Amniotic stem cell (primary cell): Measurements from ENCODE around the gene ZNF84.

ENCODE experiments used
- DNase-seq: peaks from one replicate; lab custom pipeline; 2025; lab: John Stamatoyannopoulos, UW

Gene ZNF84

DNA sequence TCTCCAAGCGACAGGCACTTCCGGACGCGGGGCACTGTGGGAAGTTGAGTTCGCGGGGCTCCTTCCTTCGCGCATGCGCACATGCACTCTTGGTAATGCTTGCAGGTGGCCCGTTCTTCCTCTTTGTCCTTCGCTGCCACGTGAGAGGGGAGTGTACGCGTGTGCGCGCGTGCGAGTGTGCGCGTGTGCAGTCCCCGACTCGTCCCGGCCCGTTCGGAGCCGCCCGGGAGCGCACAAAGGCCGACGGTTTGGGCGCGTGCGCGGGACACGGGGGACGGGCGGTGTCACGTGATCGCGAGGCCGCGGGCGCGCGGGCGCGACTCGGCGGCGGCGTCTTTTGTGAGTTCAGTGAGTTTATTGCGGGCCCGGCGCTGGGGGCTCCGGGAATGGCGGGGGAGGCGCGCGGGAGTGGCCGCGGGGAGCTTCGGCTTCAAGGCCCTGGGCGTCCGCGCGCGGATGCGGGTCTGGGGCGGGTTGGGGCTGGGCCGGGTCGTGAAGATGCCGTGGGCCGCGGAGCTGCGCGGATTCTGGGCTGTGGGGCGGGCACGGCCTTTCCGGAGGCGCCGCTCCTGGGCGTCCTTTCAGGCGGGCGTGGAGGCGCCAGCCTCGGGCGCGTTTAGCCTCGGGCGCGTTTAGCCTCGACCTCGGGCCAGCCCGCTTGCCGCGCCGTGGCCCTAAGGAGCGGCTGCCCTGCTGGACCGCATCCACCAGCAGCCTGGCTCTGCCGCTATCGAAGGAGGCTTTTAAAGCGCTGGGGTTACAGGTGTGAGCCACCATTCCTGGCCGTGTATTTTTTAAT, at the start of gene ZNF84:
Gene ZNF84, plus strand, starts transcription at position 303 of the 799 bp plus-strand sequence. CDS start 3,959 bp downstream, outside the sequence.
- DNase-seq: peak; percentile 97

DNA sequence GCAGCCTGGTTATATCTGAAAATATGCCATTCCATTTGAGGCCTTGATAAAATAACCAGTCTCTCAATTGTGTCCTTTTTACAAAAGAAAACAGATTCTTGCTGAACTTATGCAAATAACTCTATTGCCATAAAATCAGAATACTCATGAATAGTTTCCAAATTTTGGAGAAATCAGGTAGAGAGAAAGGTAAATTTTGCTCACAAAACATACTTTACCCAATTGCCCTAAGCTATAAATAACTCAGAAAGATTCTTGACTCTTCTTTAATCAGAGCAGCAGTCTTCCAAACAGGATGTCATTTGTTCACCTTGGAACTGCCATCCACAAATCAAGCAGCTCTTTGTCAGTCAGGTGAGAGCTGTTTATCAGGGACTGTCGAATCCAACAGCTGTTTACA, 38.6 kb upstream of the ZNF84 start:
- no peak for DNase-seq

DNA sequence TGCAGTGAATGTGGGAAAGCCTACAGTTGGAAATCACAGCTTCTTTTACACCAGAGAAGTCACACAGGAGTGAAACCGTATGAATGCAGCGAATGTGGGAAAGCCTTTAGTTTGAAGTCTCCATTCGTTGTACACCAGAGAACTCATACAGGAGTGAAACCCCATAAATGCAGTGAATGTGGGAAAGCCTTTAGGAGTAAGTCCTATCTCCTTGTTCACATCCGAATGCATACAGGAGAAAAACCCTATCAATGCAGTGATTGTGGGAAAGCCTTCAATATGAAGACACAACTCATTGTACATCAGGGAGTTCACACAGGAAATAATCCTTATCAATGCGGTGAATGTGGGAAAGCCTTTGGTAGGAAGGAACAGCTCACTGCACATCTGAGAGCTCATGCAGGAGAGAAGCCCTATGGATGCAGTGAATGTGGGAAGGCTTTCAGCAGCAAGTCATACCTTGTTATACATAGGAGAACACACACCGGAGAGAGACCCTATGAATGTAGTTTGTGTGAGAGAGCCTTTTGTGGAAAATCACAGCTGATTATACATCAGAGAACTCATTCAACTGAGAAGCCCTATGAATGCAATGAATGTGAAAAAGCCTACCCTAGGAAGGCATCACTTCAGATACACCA, 26.5 kb upstream of the ZNF84 start:
- no peak for DNase-seq

DNA sequence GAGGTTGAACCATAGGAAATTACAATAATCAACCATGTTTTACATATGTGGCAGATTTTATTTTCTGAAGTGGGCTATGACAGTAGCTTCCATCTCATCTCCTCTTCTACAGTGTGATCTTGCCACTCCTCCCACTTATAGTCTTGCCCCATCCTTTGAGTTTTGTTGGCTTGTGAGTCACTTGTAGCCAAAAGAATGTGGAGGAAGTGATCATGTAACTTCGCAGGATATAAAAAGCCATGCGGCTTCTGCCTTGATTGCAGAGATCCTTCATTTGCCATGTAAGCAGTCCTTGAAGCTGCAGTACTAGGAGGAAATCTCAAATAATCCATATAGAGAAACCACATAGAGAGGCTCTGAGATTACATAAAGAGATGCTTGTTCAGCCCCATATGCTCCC, 13.7 kb upstream of the ZNF84 start:
- DNase-seq: no peak

DNA sequence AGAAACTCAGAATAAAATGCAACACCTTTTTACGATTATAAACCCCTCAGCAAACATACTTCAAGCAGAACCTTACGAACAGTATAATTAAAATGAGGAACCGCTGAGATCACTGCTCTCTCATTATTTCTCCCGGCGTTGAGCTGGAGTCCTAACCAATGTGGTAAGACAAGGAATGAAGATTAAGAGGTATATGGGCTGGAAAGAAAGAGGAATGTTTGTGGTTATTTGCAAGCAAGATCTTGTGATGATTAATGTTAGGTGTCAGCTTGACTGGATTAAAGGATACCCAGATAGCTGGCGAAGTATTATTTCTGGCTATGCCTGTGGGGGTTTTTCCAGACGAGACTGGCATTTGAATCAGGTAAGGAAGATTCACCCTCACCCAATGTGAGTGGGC, 10.3 kb upstream of the ZNF84 start:
- no peak for DNase-seq

DNA sequence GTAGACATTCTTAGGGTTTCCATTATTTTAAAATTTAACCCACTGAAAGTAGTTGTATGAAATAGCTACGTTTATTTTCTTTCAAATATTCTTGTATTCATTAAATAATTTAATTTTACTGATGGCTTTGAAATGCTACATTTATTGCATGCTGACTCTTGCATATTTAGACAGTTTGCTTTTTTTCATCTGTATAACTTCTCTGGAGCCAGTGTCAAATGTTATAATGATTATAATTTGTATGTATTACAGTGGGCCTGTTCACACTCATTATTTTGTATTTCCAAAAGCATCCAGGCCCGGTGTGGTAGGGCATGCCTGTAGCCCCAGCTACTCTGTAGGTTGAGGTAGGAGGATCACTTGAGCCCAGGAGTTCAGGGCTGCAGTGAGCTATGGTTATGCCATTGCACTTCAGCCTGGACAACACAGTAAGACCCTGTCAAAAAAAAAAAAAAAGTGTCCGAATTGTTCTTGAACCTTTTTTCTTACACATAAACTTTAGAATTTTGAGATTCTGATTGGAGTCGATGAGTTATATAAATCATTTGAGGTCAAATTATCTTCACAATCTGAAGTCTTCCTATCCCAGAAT, 905 bp downstream of the ZNF84 start:
- DNase-seq: no peak

DNA sequence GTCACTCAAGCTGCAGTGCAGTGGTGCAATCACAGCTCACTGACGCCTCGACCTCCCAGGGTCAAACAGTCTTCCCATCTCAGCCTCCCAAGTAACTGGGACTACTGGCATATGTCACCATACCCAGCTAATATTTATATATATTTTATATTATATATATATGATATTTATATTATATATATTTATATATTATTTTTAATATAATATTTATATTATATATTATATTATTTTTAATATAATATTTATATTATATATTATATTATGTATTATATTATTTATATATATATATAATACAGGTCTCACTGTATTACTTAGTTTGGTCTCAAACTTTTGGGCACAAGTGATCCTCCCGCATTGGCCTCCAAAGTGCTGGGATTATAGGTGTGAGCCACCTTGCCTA, 9.4 kb downstream of the ZNF84 start:
- no peak for DNase-seq

DNA sequence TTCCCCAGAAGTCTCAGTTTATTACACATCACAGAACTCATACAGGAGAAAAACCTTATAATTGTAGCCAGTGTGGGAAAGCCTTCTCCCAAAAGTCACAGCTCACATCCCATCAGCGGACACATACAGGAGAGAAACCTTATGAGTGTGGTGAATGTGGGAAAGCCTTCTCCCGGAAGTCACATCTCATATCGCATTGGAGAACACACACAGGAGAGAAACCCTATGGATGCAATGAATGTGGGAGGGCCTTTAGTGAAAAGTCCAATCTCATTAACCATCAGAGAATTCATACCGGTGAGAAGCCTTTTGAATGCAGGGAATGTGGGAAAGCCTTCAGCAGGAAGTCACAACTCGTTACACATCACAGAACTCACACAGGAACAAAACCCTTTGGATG, 20.1 kb downstream of the ZNF84 start:
- no peak for DNase-seq

DNA sequence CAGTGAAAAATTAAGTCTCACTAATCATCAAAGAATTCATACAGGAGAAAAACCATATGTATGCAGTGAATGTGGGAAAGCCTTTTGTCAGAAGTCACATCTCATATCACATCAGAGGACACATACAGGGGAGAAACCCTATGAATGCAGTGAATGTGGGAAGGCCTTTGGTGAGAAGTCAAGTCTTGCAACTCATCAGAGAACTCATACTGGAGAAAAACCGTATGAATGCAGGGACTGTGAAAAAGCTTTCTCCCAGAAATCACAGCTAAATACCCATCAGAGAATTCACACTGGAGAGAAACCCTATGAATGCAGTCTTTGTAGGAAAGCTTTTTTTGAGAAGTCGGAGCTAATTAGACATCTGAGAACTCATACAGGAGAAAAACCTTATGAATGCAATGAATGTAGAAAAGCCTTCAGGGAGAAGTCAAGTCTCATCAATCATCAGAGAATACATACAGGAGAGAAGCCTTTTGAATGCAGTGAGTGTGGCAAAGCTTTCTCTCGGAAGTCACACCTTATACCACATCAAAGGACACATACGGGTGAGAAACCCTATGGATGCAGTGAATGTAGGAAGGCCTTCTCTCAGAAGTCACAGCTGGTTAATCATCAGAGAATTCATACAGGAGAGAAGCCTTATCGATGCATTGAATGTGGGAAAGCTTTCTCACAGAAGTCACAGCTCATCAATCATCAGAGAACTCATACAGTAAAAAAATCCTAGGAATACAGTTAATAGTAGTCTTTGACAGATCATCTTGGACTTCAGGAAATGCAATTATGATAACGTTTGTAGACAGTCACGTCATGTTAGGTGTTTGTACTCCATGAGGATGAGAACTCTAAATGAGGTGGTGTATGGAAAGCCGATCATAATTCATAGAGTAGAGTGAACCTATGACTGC, 21.1 kb downstream of the ZNF84 start:
- no peak for DNase-seq

DNA sequence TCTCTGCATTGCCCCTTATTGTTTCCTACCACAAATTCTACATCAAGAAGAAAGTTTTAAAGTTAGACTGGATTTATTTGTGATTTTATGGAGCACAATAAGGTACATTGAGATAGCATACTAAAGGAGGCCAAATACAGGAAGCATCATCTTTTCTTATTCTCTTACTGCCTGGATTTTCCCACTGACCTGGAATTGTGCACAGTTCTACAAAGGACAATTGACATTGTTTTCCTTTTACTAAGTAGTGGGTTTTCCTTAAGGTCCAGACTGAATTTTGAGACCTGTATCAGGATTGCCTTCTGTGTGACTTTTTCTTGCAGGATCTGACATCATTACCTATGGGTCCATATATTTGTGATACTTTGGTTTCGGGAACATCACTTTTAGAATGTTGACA, 24.6 kb downstream of the ZNF84 start:
- DNase-seq: no peak

DNA sequence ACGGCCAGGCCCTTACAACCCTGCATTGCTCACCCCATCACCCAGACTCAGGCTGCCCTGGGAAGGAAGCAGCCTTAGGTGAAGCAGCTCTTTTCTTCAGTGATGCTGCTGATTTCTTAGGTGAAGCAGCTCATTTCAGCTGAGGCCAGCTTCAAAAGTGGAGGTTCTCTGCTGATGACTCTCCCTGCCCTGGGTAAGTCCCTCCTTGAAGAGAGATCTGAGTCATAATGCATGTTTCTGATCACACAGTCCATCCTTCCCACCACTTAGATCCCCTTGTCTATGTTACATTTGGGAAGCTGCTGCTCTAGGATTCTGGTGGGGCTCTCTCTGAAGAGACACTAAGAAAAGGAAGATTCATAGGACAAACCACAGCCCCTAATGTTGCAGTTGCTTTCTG, 26.2 kb downstream of the ZNF84 start:
- DNase-seq: no peak

DNA sequence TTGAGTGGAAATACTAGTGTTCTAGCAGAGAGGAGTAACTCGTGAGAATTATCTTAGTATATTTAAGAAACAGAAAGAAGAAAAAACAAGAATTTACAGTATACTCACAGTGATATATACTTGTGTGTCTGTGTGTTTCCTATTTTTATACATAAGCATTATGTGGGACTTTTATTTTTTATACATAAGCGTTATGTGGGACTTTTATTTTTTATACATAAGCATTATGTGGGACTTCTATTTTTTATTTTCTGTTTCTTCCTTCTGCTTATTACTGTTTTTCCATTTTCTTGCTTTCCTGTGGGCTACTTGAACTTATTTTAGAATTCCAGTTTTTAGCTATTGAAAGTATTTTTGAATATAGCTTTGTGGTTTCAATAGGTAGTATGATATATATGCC, 36.5 kb downstream of the ZNF84 start:
- no peak for DNase-seq

DNA sequence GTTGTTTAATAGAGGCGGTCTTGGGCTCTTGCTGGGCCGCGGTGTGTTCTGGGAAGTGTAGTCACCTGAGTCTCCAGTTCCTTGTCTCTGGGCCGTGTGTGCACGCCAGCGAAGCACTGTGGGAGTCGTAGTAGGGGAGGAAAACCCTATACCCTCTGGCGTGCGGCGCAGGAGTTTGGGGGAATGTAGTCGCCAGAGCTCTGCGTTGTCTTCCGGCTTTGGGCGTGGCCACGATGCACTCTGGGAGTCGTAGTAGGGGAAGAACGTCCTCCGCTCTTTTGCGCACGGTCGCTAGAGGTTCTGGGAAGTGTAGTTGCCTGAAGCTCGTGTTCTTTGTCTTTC, 42.7 kb downstream of the ZNF84 start:
- peak; percentile 94 for DNase-seq

DNA sequence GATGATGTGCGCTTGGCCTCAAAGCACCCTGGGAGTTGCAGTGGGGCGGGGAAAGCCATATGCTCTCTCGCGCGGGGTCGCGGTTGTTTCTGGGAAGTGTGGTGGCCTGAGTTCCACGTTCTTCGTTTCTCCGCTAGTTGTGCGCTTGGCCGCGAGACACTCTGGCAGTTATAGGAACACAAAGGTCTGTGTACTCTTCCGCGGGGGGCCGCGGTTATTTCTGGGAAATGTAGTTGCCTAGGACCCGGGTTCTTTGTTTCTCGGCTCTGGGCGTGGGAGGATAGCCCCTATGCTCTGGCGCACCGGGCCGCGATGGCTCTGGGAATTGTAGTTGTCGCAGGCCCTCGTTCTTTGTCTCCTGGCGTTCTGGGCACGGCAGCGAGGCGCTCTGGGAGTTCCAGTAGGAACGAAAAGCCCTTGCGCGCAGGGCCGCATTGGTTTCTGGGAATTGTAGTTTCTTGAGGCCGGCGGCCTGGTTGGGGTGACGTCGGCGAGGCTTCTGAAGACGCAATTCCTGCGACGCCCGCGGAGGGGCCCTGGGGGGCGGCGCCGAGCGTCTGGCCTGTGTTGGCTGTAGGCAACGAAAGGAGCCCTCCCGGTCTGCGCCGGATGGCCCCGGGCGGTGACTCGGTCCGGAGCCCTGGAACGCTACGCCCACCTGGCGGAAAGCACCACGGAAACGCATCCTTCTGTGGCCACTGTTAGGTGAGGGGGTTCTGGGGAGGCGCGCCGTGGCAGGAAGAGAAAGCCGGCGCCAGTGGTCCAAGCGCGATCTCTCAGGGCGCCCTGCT, 43.3 kb downstream of the ZNF84 start, which contains the start of gene ZNF140:
Gene ZNF140, plus strand, starts transcription at position 556 of the 791 bp plus-strand sequence. CDS start 398 bp downstream, outside the sequence.
- DNase-seq: peak; percentile 76

DNA sequence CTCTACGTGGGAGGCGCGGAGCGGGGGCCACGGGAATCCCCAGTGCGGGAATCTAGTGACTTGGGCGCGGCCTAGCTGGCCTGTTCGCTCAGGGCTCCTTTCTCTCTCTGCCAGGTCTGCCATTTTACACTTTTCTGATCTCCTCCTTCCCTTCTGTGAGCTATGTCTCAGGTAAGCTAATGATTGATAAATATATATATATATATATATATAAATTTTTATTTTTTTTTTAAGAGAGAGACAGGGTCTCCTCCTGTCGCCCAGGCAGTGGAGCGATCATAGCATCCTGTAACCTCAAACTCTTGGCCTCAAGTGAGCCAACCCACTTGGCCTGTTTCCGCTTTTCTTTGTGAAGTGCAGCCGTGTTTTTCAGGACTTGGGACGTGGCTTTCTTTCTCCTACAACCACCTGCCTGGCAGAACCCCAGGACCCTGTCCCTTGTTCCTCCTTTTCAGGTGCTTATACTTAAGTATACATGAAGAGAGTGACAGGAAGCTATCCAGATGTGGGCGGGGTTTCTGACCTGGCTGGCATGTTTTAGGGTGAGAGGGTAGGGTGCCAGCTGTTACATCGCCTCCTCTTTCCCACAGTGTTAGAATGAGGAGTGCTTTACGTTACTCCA, 44.0 kb downstream of the ZNF84 start:
- no peak for DNase-seq

DNA sequence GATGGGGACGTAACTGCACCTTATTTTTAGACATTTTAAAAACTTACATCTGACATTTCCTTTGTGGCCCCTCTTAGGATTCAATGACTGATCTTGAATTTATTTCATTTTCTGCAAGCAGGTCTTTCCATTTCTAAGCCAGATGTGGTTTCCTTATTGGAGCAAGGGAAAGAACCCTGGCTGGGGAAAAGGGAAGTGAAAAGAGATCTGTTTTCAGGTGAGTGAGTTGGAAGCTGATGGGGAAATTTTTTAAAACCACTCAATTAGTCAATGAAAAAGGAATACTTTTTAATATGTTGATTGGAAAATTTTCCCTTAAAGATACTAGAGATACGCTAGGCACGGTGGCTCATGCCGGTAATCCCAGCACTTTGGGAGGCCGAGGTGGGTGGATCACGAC, 46.0 kb downstream of the ZNF84 start:
- DNase-seq: no peak

DNA sequence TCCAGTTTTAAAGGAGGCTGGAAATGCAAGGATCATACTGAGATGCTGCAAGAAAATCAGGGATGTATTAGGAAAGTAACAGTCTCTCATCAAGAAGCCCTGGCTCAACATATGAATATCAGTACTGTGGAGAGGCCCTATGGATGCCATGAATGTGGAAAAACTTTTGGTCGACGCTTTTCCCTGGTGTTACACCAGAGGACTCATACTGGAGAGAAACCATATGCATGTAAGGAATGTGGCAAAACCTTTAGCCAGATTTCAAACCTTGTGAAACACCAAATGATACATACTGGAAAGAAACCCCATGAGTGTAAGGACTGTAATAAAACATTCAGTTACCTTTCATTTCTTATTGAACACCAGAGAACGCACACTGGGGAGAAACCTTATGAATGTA, 68.3 kb downstream of the ZNF84 start:
- no peak for DNase-seq

DNA sequence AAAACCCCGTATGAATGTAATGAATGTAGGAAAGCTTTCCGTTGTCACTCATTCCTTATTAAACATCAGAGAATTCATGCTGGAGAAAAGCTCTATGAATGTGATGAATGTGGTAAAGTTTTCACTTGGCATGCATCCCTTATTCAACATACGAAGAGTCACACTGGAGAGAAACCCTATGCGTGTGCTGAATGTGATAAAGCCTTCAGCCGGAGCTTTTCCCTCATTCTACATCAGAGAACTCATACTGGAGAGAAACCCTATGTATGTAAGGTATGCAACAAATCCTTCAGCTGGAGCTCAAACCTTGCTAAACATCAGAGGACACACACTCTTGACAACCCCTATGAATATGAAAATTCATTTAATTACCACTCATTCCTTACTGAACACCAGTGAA, 68.9 kb downstream of the ZNF84 start:
- no peak for DNase-seq

DNA sequence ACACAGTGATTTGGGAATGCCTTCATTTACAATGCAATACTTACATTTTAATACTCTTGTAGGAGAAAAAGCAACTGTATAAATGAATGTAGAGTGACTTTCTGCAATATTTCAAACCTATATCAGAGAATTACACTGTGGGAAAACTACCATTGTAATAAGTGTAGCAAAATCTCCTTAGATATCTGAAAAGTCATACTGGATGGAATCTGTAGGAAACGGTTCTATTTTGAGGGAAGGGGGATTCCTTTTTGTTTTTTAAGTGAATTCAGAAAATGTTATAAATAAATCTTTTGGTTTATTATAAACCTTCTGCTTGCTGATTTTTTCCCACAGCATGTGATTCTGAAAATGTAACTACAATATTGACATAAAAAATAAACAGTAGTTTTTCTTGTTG, 69.8 kb downstream of the ZNF84 start:
- no peak for DNase-seq

DNA sequence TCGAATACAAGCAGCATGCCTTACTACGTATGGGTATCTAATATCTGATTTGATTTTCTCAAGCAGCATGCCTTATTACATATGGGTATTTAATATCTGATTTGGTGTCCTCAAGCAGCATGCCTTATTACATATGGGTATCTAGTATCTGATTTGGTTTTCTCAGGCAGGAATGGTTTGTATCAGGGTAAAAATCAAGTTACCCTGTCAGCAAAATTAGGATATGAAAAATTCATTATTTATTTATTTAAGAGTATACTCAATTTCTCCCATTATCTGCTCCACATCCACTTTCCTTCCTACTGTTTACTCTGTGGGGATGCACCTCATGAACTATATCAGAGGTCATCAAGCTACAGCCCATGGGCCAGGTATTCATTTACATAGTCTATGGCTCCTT, 70.8 kb downstream of the ZNF84 start:
- no peak for DNase-seq
